CD4-positive, alpha-beta T cell treated with Interferon alpha-2 for 1 hour (primary cell): ENCODE measurements around the gene AXL.

ENCODE experiments used
- DNase-seq, 2 donors: peaks; one replicate each; pipeline ENCODE4 v3.0.0-alpha.2; 2020 to 2022

The AXL gene

DNA sequence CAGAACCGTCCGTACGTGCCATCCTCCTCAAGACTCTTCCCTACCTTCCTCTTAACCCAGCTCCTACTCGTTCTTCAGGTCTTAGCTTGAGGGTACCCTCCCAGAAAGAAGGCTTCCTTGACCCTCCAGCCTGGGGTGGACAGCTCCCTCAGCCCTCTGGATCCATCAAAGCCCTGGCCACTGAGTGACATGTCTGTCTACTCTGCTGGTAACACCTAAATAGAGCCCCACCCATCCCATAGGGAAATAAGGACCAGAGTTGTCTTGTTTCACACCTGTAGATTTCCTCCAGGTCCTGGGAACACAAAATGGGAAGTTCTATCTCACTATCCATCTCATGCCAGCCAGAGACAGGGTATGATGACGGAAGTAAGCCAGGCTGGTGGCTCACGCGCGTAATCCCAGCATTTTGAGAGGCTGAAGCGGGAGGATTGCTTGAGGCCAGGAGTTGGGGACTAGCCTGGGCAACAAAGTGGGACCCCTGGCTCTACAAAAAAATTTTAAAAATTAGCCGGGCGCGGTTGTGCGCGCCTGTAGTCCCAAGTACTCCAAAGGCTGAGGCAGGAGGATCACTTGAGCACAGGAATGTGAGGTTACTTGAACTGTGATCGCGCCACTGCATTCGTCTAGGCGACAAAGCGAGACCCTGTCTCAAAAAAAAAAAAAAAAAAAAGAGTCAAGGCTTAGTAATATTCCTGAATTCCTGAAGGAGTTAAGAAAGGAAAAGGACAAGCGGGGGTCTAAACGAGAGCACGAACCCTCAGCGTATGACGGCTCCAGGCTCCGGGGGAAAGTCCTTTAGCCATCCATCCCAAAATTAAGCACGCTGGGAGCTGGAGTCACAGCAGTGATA is 90.4 kb downstream of the AXL start:
- DNase-seq = no peak

DNA sequence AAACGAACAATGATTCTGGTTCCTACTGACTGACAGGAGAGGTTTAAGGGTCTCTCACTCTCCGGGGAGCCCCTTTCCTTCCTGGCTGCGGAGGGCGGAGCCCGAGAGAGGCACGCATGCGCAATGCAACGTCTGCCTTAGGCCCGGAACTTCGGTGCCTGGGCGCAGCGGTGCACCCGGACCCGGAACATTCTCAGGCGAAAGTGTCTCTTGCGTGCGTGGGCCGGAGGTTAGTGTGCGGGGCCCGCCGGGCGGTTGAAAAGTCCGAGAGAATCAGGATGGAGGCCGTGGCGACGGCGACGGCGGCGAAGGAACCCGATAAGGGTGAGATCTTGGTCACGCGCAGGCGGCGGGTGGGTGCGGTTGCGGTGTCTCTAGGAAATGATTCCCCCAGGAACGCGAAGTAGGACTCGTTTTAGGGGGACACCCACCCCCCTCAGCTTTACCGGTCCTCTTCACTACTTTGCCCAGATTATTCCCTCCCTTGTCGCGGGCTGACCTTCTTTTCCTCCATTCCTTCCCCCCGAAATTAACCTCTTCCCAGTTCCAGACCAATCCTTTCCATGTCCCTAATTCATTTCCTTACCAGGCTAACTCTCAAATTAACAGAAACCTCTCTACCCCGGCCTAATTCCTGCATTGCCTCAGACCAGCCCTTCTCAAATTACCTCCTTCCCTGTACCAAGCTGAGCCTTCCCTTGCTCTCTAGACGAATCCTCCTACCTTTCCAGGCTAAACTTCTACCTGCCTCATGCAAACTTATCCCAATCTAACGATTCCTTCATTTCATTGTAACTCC is 91.2 kb downstream of the AXL start, which contains the start of gene CCDC97:
TSS of gene CCDC97 (plus strand) at position 140 of the 799 bp plus-strand sequence. CDS start at position 279, 139 bp downstream.
- peak; percentile 87 to 92 for DNase-seq

DNA sequence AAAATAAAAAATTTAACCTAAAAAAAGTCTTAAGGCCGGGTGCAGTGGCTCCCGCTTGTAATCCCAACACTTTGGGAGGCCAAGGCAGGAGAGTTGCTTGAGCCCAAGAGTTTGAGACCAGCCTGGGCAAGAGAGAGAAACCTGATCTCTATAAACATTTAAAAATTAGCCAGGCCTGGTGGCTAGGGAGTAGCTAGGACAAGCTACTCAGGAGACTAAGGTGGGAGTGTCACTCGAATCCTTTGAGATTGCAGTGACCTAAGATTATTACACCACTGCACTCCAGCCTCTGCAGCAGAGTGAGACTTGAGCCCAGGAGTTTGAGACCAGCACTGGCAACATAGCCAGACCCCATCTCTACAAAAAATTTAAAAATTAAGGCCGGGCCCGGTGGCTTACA is 92.0 kb downstream of the AXL start:
- DNase-seq = no peak
